Type B pancreatic cell (in vitro differentiated cells): Measurements from ENCODE around the gene IL17D. TPM values are rescaled to one million over a fixed set of nuclear protein-coding genes. Genes with fewer than 3 reads are reported as not detected.
"Not testable (repeated sequence)": the region's sequence is repeated elsewhere in the genome, so short reads cannot be mapped to it uniquely, and the experiment has no call there.

Experiments
- DNase-seq: peaks from one replicate; pipeline ENCODE4 v3.0.0; 2021; ENCODE audit warnings: mixed read lengths; ENCODE audit not compliant: unreplicated experiment; ENCODE audit errors: extremely low spot score
- H3K27ac Mint-ChIP-seq: 2 replicates; pipeline ENCODE4 v1.8.0; 2021; ENCODE audit warnings: mild to moderate bottlenecking, mixed read lengths
- H3K27me3 Mint-ChIP-seq: 2 replicates; pipeline ENCODE4 v1.8.0; 2021; ENCODE audit warnings: mixed read lengths
- H3K36me3 Mint-ChIP-seq: 2 replicates; pipeline ENCODE4 v1.8.0; 2021; ENCODE audit warnings: mixed read lengths
- H3K4me1 Mint-ChIP-seq: one replicate; pipeline ENCODE4 v1.8.0; 2021; ENCODE audit warnings: mixed read lengths; ENCODE audit not compliant: unreplicated experiment
- H3K4me3 Mint-ChIP-seq: 2 replicates; pipeline ENCODE4 v1.8.0; 2021; ENCODE audit warnings: mild to moderate bottlenecking, mixed read lengths
- H3K9me3 Mint-ChIP-seq: 2 replicates; pipeline ENCODE4 v1.8.0; 2021; ENCODE audit warnings: mixed read lengths
- total RNA-seq: library from RNA; stranded (reverse); gene quantifications from 2 replicates; pipeline ENCODE4 v1.2.1, GENCODE V29; 2021; ENCODE audit warnings: low replicate concordance
- TF ChIP-seq, protein P1 (sequence below): fragments of 200-600 bp; sonication (generic); conservative IDR thresholded peaks from 2 replicates; pipeline ENCODE4 v1.5.0; 2021; ENCODE audit warnings: antibody characterized with exemption, mild to moderate bottlenecking

Gene IL17D
- total RNA-seq, 1 donor from 2014 or later: 6.3 TPM

DNA sequence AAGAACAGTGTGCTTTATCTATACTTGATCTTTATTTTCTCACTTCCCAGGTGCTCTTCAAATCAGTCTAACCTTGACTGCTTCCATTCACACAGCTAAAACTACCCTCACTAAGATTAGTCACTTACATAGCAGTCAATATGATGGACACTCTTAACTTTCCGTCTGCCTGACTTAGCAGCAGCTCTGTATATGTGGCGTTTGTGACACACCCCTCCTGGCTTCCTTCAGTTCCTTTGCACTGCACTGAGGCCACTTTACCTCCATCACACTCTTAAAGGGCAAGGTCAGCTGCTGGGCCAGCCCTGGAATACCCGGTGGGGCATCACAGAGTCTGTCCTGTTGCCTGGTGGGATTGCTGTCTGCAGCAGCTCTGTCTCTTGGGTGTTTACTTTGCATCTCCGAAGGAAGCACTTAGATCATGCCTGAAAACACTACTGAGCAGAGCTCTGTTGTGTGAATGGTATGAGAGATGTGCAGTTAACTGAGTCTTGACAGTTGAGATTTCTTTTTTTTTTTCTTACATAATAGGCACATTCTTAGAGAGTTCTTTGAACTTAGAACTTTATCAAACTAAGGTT, 35.6 kb upstream of the IL17D start:
- DNase-seq: no peak
- TF ChIP-seq, protein P1, sequence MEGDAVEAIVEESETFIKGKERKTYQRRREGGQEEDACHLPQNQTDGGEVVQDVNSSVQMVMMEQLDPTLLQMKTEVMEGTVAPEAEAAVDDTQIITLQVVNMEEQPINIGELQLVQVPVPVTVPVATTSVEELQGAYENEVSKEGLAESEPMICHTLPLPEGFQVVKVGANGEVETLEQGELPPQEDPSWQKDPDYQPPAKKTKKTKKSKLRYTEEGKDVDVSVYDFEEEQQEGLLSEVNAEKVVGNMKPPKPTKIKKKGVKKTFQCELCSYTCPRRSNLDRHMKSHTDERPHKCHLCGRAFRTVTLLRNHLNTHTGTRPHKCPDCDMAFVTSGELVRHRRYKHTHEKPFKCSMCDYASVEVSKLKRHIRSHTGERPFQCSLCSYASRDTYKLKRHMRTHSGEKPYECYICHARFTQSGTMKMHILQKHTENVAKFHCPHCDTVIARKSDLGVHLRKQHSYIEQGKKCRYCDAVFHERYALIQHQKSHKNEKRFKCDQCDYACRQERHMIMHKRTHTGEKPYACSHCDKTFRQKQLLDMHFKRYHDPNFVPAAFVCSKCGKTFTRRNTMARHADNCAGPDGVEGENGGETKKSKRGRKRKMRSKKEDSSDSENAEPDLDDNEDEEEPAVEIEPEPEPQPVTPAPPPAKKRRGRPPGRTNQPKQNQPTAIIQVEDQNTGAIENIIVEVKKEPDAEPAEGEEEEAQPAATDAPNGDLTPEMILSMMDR: no peak
- no peaks in the 10 kb centered on the region for H3K9me3 Mint-ChIP-seq
- peaks cover 16% of the 10 kb centered on the region for H3K36me3 Mint-ChIP-seq
- no peaks in the 10 kb centered on the region for H3K4me1 Mint-ChIP-seq
- H3K4me3 Mint-ChIP-seq: no peak overlapping the region
- no peak overlapping the region for H3K27ac Mint-ChIP-seq
- H3K27me3 Mint-ChIP-seq: no peaks in the 10 kb centered on the region

DNA sequence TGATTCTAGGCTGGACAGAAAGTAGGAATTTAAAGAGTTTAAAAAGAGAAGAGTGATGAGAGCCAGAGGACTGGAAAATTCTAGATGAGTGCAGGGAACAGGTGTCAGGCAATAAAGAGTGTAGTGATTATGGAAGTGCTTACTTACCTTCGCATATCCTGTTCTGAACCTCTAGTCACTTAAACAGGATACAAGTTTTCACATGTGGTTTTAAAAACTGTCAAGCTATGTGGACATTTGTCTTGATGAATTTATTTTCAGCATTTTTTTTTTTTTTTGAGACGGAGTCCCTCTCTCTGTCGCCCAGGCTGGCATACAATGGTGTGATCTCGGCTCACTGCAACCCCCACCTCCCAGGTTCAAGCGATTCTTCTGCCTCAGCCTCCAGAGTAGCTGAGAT, 34.3 kb upstream of the IL17D start:
- Mint-ChIP-seq H3K4me3 (no peak overlapping the region), H3K4me1 (no peaks in the 10 kb centered on the region), H3K27me3 (no peaks in the 10 kb centered on the region), H3K36me3 (peaks cover 20% of the 10 kb centered on the region), H3K9me3 (no peaks in the 10 kb centered on the region), H3K27ac (no peak overlapping the region)
- TF ChIP-seq, protein P1: no peak
- no peak for DNase-seq

DNA sequence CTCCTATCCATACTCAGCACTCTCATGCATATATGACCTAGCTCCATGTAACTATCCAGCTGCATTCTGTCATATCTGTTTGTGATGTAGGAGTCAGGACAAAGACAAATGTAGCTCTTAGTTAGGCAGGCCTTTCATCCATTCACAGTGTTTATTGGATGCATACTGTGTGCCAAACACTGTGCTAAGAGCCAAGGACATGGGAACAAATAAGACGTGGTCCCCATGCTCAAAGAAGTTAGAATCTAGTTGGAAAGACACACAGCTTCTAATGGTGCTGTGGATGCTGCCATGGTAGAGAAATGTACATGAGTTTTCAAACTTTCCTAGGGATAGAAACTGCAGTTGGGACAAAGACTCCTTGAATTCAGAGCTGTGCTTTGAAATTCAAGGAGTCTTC, 31.7 kb upstream of the IL17D start:
- TF ChIP-seq, protein P1: no peak
- Mint-ChIP-seq H3K27ac (no peak overlapping the region), H3K4me3 (no peak overlapping the region), H3K27me3 (no peaks in the 10 kb centered on the region), H3K36me3 (peaks cover 13% of the 10 kb centered on the region), H3K4me1 (no peaks in the 10 kb centered on the region), H3K9me3 (no peaks in the 10 kb centered on the region)
- no peak for DNase-seq

DNA sequence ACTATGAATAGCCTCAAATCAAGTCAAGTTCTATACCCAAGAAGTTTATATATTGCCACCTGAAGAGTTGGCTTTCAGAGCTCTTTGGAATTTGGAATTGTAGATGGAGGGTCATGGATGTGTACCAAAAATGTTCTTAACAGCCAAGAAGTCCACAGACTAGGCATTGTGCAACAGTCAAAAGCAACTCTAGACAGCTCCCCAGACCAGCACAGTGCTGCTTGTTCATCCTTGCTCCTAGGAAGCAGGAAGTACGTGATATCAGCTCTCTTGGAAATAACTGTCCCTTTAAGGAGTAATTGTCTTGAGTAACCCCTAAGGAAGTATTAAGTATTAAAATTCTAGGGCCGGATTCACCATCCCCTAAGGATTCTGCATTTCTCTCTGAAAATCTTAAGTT, 30.7 kb upstream of the IL17D start:
- H3K36me3 Mint-ChIP-seq: peaks cover 16% of the 10 kb centered on the region
- H3K27ac Mint-ChIP-seq: no peak overlapping the region
- H3K9me3 Mint-ChIP-seq: no peaks in the 10 kb centered on the region
- no peak for DNase-seq
- no peaks in the 10 kb centered on the region for H3K27me3 Mint-ChIP-seq
- TF ChIP-seq, protein P1: no peak
- H3K4me1 Mint-ChIP-seq: no peaks in the 10 kb centered on the region
- no peak overlapping the region for H3K4me3 Mint-ChIP-seq

DNA sequence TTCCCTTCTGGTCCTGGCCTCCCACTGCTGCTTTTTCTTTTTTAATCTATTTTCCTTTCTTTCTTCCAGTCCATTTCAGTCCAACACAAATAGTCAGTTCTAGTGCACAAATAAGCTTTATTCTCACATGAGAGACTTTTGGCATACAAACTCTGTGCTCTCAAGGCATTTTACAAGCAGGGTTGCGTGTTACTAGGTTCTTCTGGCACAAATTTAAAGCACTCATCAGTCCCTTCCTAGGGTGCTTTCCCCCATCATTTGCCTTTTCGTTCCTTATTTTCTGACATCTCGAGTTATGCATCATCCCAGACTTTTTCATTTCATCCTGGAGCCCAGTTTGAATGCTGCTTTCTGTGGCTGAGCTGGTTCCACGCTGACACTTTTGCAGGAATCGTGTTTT, 29.8 kb upstream of the IL17D start:
- Mint-ChIP-seq H3K27me3 (no peaks in the 10 kb centered on the region), H3K4me3 (no peak overlapping the region), H3K27ac (no peak overlapping the region), H3K4me1 (peaks cover 6% of the 10 kb centered on the region), H3K9me3 (no peaks in the 10 kb centered on the region), H3K36me3 (peaks cover 16% of the 10 kb centered on the region)
- no peak for DNase-seq
- TF ChIP-seq, protein P1: no peak

DNA sequence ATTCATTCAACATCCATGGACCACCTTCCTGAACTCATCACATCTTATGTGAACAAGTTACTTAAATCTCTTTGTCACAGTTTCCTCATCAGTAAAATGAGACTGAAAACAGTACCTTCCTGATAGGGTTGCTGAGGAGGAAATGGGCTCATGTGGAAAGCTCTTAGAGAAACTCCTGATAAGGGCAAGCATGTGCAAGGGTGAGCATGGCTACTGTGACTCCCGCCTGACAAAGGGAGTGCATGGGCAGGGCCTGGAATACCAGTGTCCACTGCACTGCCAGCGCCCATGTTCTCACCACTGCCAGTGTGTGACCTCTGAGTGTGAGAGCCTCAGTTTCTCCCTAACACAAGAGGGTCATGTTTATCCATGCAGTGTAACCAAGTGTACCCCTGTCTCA, 27.3 kb upstream of the IL17D start:
- no peaks in the 10 kb centered on the region for H3K27me3 Mint-ChIP-seq
- no peak overlapping the region for H3K27ac Mint-ChIP-seq
- no peak for DNase-seq
- peaks cover 27% of the 10 kb centered on the region for H3K36me3 Mint-ChIP-seq
- TF ChIP-seq, protein P1: no peak
- H3K4me3 Mint-ChIP-seq: no peak overlapping the region
- H3K4me1 Mint-ChIP-seq: peaks cover 12% of the 10 kb centered on the region
- no peaks in the 10 kb centered on the region for H3K9me3 Mint-ChIP-seq

DNA sequence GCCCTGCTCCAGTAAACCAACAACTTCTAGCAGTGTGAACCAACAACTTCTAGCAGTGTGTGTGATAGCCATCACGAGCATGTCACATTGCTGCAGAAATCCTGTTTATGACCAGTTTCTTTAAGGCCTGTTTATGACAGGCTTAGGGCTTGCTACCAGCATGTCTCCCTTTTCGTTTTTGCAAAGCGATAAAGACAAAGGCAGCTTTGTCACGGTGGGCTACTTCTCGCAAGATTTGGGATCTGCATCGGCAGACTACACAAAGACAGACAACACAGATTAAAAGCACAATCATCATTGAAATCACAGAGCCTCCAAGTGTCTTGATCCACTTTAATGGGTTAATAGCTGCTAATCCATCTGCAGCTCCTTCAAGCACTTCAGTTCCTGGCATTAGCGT, 24.9 kb upstream of the IL17D start:
- H3K4me3 Mint-ChIP-seq: peak overlapping the region; percentile 38
- DNase-seq, H3K27ac Mint-ChIP-seq, H3K9me3 Mint-ChIP-seq, H3K27me3 Mint-ChIP-seq: not testable (repeated sequence)
- peaks cover 20% of the 10 kb centered on the region for H3K36me3 Mint-ChIP-seq
- peaks cover 12% of the 10 kb centered on the region for H3K4me1 Mint-ChIP-seq
